Fibroblast of mammary gland (primary cell): ENCODE measurements around the gene ACOT2.
A peak's percentile ranks its signal among the peaks of the same experiment; 100 is the strongest.
"Not testable (repeated sequence)": the region's sequence is repeated elsewhere in the genome, so short reads cannot be mapped to it uniquely, and the experiment has no call there.

ENCODE experiments used
- DNase-seq: peaks from one replicate; pipeline ENCODE4 v3.0.0-alpha.2; 2010; ENCODE audit warnings: low read depth
- H3K4me3 ChIP-seq: 2 replicates; pipeline ENCODE4 v1.5.1; 2011; ENCODE audit warnings: low read depth, mild to moderate bottlenecking, low read length, moderate library complexity; ENCODE audit not compliant: control insufficient read depth
- TF ChIP-seq, protein P1 (sequence below): conservative IDR thresholded peaks from 2 replicates; pipeline ENCODE4 v1.5.1; 2011; ENCODE audit warnings: low read depth, low read length, inconsistent platforms; ENCODE audit not compliant: control insufficient read depth, insufficient read depth

Gene ACOT2, protein sequence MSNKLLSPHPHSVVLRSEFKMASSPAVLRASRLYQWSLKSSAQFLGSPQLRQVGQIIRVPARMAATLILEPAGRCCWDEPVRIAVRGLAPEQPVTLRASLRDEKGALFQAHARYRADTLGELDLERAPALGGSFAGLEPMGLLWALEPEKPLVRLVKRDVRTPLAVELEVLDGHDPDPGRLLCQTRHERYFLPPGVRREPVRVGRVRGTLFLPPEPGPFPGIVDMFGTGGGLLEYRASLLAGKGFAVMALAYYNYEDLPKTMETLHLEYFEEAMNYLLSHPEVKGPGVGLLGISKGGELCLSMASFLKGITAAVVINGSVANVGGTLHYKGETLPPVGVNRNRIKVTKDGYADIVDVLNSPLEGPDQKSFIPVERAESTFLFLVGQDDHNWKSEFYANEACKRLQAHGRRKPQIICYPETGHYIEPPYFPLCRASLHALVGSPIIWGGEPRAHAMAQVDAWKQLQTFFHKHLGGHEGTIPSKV

GRCh38 chr14:73569185-73569958 is at the start of gene ACOT2:
Gene ACOT2 (plus strand): TSS chr14:73569213. CDS start chr14:73569241, 28 bp downstream.
- peak; percentile 92 for DNase-seq
- peak within 1 kb of the TSS; percentile 65 for H3K4me3 ChIP-seq

- no peak for DNase-seq
- TF ChIP-seq, protein P1, sequence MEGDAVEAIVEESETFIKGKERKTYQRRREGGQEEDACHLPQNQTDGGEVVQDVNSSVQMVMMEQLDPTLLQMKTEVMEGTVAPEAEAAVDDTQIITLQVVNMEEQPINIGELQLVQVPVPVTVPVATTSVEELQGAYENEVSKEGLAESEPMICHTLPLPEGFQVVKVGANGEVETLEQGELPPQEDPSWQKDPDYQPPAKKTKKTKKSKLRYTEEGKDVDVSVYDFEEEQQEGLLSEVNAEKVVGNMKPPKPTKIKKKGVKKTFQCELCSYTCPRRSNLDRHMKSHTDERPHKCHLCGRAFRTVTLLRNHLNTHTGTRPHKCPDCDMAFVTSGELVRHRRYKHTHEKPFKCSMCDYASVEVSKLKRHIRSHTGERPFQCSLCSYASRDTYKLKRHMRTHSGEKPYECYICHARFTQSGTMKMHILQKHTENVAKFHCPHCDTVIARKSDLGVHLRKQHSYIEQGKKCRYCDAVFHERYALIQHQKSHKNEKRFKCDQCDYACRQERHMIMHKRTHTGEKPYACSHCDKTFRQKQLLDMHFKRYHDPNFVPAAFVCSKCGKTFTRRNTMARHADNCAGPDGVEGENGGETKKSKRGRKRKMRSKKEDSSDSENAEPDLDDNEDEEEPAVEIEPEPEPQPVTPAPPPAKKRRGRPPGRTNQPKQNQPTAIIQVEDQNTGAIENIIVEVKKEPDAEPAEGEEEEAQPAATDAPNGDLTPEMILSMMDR = no peak
- H3K4me3 ChIP-seq = no peak overlapping the region
Measured at GRCh38 chr14:73521229-73521628, 47.8 kb upstream of the ACOT2 start.

GRCh38 chr14:73524493-73524892 is 44.5 kb upstream of the ACOT2 start:
- H3K4me3 ChIP-seq = no peak overlapping the region
- TF ChIP-seq, protein P1 = no peak
- DNase-seq = no peak

DNA sequence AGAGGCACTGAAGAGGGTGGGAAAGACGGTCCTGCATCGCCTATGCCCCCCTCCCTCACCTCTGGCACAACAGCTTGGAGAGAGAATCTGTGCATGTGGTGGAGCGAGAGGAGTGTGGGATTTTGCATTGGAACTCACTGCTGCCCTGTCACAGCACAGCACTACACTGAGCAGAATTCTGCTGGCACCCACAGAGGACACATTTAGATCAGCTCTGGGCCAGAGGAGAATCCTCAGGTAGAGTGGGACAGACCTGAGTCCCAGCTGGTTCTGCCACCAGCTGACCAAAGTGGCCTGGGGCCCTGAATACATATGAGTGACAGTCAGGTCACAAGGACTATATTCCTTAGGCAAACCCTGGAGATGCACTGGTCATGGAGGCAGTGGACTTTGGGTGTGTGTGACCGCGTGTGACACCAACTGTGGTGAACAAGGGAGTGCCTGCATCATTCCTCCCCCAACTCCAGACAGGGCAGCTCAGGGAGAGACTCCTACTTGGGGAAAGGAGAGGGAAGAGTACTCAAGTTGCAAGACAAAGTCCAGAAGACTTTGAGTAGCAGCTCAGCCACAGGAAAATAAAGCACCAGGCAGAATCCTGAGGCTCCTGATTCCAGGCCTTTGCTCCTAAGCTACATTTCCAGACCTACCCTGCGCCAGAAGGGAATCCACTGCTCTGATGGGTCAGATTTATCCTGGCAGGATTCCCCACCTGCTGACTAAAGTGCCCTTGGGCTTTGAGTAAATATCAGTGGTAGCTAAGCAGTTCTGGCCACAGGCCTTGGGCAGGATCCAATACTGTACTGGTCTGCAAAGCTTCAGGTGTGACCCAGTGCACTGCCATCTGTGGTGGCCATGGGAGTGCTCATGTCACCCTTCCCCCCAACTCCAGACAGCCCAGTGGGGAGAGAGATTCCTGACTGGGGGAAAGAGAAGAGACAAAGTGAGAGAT is 42.7 kb upstream of the ACOT2 start:
- TF ChIP-seq, protein P1 = no peak
- peak; percentile 49 for DNase-seq

DNA sequence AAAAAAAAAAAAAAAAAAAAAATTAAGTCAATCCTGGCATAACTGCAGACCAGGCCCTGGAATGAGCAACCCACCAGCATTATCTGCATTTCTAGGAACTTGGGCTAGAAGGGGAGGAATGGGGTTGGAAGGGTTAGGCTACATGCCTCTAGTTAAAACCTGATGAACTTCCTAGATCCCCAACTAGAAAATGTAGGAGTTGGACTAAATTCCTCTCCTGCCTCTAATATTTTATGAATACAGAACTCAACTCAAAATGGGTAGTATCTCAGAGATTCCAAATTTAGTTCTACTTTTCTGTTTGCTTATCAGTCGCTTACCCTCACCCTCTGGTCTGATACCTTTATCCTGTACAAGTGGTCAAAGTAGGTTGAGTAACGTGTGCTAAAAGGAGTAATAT is 39.7 kb upstream of the ACOT2 start:
- H3K4me3 ChIP-seq, DNase-seq: not testable (repeated sequence)

More for the DNA sequence above, 42.7 kb upstream of the ACOT2 start:
- H3K4me3 ChIP-seq = no peak overlapping the region

DNA sequence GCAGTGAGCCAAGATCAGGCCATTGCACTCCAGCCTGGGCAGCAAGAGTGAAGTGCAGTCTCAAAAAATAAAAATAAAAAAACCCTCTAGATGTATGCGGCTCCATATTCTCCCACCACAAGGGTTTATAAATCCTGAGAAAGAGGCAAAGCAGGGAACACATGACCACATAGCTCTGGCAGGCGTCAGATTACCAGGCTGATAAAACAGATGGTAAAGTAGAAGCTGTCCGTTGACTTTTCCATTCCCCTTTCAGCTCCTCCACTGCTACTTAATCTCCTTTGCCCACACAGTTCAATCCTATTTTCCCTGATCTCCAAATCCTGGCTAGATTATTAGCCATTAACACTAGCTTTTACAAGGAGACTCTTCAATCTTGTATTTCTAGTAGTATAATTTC is 37.0 kb upstream of the ACOT2 start:
- DNase-seq, H3K4me3 ChIP-seq: not testable (repeated sequence)

- peak; percentile 61 for DNase-seq
- H3K4me3 ChIP-seq = peak overlapping the region; percentile 50
Measured at GRCh38 chr14:73537244-73538045, 31.6 kb upstream of the ACOT2 start.

DNA sequence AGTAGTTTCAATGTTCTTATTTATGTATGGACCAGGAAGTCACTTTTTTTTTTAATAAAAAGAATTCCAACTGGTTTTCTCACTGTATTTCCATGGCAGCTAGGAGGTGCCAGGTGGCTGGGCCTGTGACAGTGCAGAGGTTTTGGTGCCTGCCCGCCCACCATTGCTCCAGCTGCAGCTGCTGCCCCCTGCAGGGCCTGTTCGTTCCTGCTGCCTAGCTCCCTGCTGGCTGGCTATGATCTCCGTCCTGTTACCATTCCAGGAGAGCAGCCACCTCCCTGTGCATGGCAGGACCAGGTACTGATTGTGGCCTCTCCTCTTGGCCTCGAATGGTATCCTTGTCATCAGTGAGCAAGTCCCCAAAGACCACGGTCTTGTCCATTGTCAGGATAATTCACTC is 30.0 kb upstream of the ACOT2 start:
- TF ChIP-seq, protein P1 = peak; percentile 59
- DNase-seq = peak; percentile 30
- H3K4me3 ChIP-seq = not testable (repeated sequence)

GRCh38 chr14:73542961-73543360 is 26.1 kb upstream of the ACOT2 start:
- DNase-seq, H3K4me3 ChIP-seq: not testable (repeated sequence)

- not testable (repeated sequence) for DNase-seq, H3K4me3 ChIP-seq
Measured at GRCh38 chr14:73545353-73545752, 23.7 kb upstream of the ACOT2 start.

DNA sequence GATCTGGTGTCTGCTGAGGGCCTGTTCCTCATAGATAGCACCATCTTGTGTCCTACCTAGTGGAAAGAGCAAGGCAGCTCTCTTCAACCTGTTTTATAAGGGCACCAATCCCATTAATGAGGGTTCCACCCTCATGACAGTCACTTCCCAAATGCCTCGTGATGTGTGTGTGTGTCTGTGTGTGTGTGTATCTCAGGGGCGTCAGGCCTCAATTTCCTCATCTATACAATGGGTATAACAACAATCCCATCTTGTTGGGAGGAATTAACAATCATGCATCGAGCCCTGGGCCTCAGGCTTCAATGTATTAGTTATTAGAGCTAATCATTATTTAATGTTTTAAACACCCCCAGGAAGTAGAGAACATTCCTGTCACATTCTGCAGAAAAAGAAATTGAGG is 19.9 kb upstream of the ACOT2 start:
- not testable (repeated sequence) for DNase-seq, H3K4me3 ChIP-seq
